GM18505 (cell line): Measurements from ENCODE around the gene TMEM273.

ENCODE experiments used
- ATAC-seq: cut with Tn5 transposase; IDR thresholded peaks from one replicate; pipeline ENCODE4 v1.9.1; 2021; ENCODE audit not compliant: unreplicated experiment
- POLR2A ChIP-seq: IDR thresholded peaks from 4 replicates; pipeline ENCODE4 v1.6.1; 2011; ENCODE audit warnings: borderline replicate concordance; ENCODE audit not compliant: insufficient read depth, insufficient read length; ENCODE audit errors: extremely low read depth

The TMEM273 gene

DNA sequence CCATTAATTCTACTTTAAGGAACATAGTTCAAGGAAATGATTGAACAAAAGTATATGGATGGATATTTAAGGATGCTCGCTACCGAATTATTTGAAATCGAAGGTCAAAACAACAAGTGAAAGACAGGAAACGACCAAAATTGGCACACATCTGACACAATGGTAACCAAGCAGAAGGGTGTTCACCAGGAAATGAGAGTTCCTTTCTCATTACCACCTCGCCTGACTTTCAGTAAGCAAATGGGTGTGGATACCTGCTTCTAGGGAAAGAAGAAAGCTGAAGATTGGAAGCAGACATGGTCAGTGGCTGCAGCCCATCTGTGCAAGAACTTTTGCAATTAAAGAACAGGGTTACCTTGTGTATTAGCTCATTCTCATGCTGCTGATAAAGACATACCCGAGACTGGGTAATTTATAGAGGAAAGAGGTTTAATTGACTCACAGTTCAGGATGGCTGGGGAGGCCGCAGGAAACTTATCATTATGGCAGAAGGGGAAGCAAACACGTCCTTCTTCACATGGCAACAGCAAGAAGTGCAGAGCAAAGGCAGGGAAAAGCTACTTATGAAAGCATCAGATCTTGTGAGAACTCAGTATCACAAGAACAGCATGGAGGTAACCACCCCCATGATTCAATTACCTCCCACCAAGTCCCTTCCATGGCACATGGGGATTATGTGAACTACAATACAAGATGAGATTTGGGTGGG lies 6.2 kb upstream of the TMEM273 start:
- TF ChIP-seq POLR2A, result no peak
- ATAC-seq, result no peak

DNA sequence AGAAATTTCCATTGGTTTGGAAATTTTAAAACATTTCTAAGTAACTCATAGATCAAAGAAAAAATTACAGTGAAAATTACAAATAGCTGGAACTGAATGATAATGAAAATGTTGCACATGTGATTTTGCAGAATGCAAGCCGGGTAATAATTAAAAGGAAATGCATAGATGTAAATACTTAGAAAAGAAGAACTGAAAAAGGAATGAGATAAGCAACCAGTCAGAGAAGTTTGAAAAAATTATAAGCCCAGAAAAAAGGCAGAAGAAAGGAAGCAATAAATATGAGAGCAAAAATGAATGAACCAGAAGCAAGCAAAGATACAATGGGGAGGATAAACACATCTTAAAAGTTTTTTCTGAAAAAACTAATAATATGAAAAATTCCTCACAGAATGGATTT lies 3.2 kb upstream of the TMEM273 start:
- no peak for TF ChIP-seq POLR2A
- no peak for ATAC-seq

DNA sequence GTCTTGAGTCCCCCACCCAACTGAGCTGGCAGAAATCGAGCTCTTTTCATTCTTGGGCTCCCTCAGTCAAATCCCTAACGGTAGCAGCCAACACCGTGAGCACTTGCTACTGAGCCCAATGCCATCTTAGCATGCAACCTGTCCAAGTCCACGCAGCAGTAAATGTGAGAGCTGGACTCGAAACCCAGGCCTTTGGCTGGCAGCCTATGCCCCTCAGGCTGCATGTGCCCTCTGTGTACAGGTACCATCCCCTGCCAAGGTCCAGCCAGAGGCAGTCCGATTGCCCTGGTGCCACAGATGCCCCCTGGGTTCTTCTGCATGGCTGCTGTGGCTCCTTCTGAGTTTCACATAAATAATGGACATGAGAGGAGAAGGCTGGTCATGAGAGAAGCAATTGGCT lies 1.2 kb upstream of the TMEM273 start:
- no peak for ATAC-seq
- TF ChIP-seq POLR2A, result no peak

DNA sequence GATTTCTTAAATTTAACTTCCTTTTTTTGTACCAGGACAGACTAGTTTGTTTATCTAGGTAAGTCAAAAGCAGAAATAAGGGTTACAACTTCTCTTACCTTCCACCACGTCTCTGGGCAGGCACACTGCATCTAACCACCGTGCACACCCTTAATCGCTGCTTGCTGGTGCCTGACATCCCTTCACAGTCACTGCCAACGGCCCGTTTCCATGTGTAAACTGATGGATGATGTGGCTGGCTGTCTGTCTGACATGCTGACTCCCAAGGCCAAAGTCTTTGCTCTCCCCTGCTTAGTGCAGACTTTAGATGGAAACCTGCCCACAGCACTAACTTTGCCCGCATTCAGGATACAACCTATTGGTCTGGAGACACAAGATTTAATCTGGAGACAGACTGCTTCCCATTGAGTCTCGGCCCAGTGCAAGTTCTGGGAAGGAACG lies 1.1 kb downstream of the TMEM273 start:
- no peak for TF ChIP-seq POLR2A

DNA sequence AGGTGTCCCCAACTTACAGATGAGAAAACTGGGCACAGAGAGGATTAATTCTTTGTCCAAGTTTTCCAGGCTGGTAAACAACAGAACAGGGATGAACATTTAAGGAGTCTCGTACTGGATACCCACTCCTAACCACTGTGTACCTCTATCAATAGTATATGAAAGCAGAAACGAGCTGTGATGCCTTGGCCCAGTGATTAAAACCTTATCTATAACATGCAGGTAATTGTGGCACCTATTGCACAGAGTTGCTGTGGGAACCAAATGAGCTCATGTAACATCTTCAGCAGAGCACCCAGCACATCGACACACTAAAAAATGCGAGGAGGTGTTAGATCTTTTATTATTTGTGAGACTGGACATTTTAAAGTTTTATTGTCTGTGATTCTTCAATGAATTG lies 1.6 kb downstream of the TMEM273 start:
- no peak for ATAC-seq
- TF ChIP-seq POLR2A, result no peak

More for the DNA sequence above, 1.1 kb downstream of the TMEM273 start:
- ATAC-seq, result no peak

DNA sequence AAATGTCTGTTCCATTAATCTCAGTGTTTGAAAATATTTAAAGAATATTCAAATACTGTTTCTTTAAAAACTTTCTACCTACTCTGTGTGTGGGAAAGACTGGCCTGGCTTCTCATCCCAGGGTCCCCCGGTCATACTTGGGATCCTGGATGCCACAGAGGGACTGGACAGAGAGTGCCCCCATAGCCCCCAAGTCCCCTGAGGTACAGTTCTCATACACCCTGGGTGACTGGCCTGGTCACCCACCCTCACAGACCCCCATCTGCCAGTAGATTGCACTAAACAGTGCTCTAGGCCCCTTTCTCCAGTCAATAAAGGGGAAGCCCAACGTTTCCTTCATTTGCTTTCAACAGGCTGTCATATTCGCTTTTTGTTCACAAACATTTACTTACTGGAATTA lies 3.0 kb downstream of the TMEM273 start:
- no peak for TF ChIP-seq POLR2A
- no peak for ATAC-seq

DNA sequence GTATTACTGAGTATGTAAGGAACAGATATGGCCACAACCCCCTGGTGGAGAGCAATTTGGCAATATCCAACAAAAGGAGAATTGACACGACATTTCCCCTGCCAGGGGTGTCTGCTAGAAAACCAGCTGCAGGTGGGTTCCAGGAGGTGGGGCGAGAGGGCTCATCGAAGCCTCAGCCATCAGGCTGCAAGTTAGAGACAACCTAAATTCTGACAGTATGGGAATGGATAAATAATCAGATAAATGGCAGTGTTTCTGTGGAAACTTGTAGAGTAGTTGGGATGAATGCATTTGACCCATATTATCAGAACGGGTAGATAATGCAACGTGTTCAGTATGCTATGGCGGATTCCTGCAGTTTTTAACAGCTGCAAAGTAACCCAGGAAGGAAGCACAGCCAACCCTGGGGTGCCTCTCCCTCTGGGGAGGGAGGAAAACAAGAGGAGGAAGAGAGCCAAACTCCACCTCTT lies 3.5 kb downstream of the TMEM273 start:
- ATAC-seq, result no peak
- TF ChIP-seq POLR2A, result no peak

DNA sequence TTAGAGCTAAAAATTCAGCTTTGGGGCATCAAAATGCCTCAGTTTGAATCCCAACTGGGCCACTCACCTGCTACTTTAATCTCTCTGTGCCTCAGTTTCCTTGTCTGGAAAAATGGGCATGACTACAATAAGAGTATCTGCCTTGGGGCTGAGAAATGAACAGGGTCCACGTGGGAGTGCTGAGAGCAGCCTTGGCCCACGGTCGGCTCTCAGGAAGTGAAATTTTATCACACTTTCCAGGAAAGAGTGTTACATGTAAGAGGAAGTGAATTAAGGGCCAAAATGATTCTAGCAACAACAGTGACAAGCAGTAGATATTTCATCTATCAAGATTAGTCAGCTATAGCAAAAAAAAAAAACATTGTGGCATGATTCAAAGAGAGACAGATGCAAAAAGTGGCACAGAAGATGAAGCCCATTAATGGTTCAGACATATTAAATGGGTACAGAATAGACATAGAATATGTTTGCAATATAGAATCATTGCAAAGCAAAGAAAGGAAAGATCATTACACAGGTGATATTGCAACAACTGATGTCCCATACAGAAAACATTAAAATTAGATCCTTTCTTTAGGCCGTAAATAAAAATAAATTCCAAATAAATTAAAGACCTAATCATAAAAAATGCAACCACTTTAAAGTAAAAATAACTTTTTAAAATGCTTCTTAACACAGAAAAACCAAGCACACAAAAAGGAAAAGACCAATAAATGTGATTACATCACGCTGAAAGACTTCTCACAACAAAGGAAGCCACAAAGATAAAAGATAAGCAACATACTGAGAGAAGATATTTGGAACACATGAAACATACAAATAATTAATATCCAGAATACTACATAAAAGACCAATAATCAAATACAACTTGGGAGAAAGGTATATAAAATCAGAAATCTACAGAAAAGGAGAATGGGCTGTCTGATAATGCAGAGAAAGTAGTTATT lies 4.3 kb downstream of the TMEM273 start:
- no peak for TF ChIP-seq POLR2A
- no peak for ATAC-seq

DNA sequence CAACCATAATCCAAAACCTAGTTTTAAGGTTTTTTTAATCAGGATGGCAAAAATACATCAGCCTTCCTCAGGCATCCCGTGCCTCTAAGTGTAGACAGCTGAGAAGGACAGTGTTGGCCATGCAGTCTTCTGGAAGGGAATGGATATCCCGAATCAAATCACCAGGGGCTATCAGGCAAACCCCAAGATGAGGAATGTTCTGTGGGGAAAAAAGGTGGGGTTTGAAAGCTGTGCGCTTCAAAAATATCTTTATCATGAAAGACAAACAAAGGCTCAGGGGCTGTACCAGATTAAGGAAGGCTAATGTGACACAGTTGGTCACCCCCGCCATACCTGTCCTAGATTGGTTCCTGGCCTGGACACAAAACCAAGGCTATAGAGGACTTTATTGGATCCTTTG lies 5.4 kb downstream of the TMEM273 start:
- TF ChIP-seq POLR2A, result no peak
- ATAC-seq, result no peak

DNA sequence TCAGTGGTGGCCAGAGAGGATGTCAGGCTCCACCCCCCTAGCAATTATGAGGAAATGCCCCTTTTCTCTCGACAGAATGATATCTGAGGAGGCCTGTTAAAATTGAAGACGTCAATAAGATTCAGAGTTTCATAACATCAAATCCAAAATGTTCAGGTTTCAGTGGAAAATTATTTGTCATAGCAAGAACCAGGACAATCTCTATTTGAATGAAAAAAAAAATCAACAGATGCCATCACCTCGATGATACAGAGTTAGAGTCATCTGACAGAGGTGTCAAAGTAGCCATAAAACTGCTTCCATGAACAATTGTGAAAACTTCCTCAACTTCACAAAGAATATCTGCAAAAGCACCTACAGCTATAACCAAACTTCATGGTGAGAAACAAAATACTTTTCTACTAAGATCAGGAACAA lies 7.7 kb downstream of the TMEM273 start:
- no peak for TF ChIP-seq POLR2A
- ATAC-seq, result no peak

DNA sequence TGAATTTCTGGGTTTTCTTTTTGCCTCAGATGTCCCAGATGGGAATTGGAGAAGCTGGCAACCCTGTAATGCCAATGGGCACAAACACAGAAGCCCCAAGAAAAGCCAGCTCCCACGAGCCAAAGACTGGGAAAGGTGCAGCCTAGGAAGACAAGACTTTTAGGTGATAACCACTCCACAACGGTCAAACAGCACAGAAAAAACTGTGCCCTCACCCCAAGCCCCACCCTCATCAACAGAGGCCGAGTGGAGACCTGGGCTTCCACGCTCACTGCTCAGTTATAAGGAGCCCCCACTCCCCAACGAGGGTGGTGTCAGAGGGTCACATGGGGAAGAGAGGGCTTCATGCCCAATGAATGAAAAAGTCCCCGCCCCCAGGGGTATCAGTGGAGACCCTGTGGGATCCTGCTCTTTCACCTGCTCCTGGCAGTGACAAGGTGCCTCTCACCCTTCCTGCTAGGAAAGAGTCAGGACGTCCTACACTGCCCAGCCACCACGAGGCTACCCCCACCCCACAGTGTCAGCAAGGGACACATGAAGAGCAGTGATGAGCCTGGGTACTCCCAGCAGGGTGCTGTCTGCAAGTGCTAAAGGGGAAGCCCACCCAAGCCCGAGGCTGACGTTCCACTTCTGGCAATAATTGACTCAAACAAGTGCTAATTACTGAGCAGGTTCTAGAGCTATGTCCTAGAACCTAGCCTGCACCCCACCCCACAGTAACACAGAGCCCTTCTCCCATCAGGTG lies 8.3 kb downstream of the TMEM273 start:
- no peak for ATAC-seq
- TF ChIP-seq POLR2A, result no peak

DNA sequence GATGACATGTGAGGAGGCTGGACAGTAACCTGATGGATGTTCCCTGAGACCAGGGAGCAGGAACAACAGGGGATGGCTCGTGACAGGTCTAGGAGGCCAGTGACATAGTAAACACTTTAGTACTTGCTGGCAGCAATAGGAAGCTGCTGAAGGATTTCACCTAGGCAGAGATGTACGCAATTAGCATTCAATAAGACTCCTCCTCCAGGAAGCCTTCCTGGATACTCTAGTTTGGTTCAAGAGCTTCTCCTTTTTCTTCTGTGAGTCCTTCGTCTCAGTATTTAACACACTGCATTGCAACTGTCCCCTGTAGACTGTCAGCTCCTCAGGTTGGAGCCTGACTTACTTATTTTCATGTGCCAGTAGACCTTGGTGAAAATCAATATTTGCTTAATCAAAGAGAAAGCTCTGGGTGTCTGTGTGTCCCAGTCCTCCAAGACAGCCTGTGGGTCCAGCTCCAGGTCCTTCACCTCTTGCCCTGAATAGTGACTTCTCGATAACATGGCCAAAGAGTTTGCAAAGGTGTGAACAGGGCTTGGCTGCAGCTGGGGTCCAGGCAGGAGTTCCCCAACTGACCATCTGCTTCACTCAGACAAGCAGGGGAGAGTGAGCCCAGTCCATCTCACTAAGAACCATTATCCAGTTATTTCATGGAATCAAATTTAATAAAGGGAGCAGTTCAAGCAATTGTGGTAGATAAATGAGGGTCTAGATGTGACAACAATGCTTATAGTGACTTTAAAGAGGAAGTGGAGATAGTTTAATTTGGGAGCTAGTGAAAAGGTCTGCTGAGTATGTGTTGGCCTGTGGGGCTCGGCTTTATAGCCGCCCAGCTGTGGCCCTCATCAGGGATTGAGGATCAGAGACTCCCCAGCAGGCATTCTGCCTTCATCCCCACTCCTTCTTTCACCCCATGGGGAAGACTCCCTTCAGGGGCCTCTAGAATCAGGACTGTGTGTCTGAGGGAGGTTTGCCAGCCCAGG lies 9.4 kb downstream of the TMEM273 start:
- no peak for TF ChIP-seq POLR2A
- no peak for ATAC-seq

DNA sequence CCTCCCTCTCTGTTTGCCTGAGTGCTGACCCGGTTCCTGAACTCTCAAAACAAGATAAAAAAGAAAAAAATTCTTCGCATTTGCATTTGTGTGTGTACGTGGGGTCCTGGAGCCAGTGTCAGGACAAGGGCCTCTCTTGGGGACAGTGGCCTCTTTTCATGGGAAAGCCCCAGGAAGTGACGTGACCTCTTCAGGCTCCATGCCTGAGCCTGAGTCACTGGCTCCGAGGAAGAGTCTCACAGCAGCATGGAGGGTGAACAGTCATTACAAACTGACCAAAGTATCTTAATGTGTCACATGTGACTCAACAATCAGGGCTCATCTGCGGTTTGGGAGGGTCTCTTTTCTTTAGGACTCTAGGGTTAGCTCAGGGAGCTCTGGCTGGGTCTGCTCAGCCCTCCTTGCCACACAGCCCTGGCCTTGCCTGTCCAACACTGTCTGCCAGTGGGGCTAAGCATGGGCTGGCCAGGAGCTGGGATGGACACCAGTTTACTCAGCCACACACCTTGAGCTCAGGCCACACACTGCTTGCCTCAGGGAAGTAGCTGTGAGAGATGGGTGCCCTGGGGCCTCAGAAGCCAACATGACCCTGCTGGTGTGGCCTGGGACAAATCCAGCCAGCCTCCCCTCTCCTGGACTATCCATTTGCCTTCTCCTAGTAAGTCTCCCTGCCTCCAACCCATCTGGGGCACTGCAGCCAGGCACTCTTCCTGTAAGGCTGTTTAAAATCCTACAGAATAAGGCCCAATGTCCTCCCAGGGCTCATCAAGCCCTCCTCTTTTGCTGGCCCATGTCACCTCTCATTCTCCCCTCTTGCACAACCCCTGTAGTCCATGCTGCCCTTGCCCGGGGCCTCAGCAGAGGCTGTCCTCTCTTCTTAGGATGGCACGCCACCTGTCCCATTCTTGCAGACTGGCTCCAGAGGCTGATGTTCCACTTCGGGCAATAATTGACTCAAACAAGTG lies 10.5 kb downstream of the TMEM273 start:
- peak; percentile 42 for TF ChIP-seq POLR2A
- peak; percentile 71 for ATAC-seq
